Body of pancreas (tissue), 4 donors: Measurements from ENCODE around the gene SLC9C1. TPM values are rescaled to one million over a fixed set of nuclear protein-coding genes. Genes with fewer than 3 reads are reported as not detected.

Source experiments
- ATAC-seq: fragments of 150-250 bp; one replicate; pipeline ENCODE4 v1.9.1; 2016
- DNase-seq, 4 donors: peaks; one replicate each; pipeline ENCODE4 v3.0.0-alpha.2; 2019
- H3K27ac ChIP-seq, 4 donors: fragments of 200-600 bp; sonication (generic); 1 replicate in 3 of 4; 2 replicates in 1 of 4; pipeline versions ENCODE4 v1.5.1 to v1.6.1; 2016 to 2019; ENCODE audit warnings: mild to moderate bottlenecking in 1 of 4, mixed read lengths in 1 of 4, moderate library complexity in 1 of 4
- H3K27me3 ChIP-seq, 2 donors: fragments of 200-600 bp; sonication (generic); one replicate each; pipeline ENCODE4 v1.6.0; 2016; ENCODE audit warnings: mild to moderate bottlenecking in 1 of 2
- H3K36me3 ChIP-seq, 2 donors: fragments of 200-600 bp; sonication (generic); replicated peaks in 1 of 2; 2 replicates each; pipeline ENCODE4 v1.5.1; 2016; ENCODE audit warnings: low read depth in 2 of 2; ENCODE audit not compliant: insufficient read depth in 1 of 2
- H3K4me1 ChIP-seq: fragments of 200-600 bp; sonication (generic); one replicate; pipeline ENCODE4 v1.6.0; 2016
- H3K4me3 ChIP-seq, 2 donors: fragments of 200-600 bp; sonication (generic); 1 replicate in 1 of 2; 2 replicates in 1 of 2; pipeline ENCODE4 v1.5.1; 2016 to 2019
- H3K9me3 ChIP-seq, 3 donors: fragments of 200-600 bp; sonication (generic); 1 replicate in 2 of 3; 2 replicates in 1 of 3; pipeline ENCODE4 v1.5.1; 2016
- POLR2A ChIP-seq, 3 donors: fragments of 450-650 bp; IDR thresholded peaks; one replicate each; pipeline ENCODE4 v1.6.1; 2016; ENCODE audit warnings: antibody characterized with exemption in 3 of 3, mild to moderate bottlenecking in 2 of 3
- WGBS, 2 donors: methylation state at CpG; one replicate each; pipeline ENCODE4 v1.1.5; 2017; 5-methylcytosine and 5-hydroxymethylcytosine counted together
- intact Hi-C: fragments of 100-400 bp; cut with DNase I; formaldehyde crosslinking; loops from one replicate; pipeline ENCODE4 v1.15.1; 2023
- total RNA-seq, 2 donors: library from RNA; depleted of rRNA; stranded (reverse); fragments of >200 nt; gene quantifications; one replicate each; pipeline ENCODE4 v1.1.0, GENCODE V29; 2016
- TF ChIP-seq, protein P1 (sequence below), 7 experiments: fragments of 450-650 bp in 4 of 7; fragments of 200-600 bp in 3 of 7; sonication (generic) in 3 of 7; IDR thresholded peaks; one replicate each; pipeline ENCODE4 v1.5.1; 2016 to 2019; ENCODE audit warnings: antibody characterized with exemption in 7 of 7

The SLC9C1 gene
- total RNA-seq, 2 donors from 2014 or later, result not detected

DNA sequence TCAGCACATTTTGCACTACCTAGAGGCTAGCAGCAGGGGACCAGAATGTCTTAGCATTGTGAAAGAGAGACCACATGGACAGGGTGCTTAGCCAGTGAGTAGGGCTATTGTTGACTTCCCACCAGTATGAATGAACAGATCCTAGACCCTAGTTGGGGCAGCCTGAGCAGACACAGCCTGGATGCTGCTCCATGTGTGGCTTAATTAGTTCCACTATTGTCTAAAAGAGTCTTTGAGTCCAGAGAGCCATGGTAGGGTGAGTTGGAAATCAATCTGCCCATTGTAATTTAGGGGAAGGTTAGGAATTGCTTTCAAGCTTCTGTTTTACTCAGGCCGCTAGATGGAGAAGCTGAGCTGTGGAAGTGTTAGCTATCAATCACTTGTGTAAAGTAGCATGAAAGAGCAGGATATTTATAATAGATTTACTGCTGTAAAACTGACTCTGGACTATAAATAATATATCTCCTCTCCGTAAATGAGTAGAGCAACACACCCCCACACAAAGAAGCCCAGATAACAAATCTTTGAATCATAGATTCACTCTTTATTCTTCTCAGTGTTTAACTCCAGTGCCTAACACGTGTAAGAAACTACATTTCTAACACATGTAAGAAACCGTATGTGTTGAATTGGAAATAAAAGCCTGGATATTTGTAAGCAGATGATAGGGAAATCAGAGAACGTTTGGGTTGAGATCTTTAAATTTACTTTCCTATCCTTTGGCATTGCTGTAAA, 156.9 kb downstream of the SLC9C1 start:
- H3K36me3 ChIP-seq, result no peaks in the 10 kb centered on the region
- H3K27me3 ChIP-seq, result no peaks in the 10 kb centered on the region
- no peak overlapping the region for H3K4me3 ChIP-seq
- intact Hi-C loops, result no loop called here
- DNase-seq (no peak), ATAC-seq (no peak)
- H3K4me1 ChIP-seq, result peaks cover 21% of the 10 kb centered on the region
- WGBS, 2 donors, result 43 to 55% methylated on average over 5 of the region's 5 CpGs
- H3K27ac ChIP-seq, result no peak overlapping the region
- TF ChIP-seq, protein P1, sequence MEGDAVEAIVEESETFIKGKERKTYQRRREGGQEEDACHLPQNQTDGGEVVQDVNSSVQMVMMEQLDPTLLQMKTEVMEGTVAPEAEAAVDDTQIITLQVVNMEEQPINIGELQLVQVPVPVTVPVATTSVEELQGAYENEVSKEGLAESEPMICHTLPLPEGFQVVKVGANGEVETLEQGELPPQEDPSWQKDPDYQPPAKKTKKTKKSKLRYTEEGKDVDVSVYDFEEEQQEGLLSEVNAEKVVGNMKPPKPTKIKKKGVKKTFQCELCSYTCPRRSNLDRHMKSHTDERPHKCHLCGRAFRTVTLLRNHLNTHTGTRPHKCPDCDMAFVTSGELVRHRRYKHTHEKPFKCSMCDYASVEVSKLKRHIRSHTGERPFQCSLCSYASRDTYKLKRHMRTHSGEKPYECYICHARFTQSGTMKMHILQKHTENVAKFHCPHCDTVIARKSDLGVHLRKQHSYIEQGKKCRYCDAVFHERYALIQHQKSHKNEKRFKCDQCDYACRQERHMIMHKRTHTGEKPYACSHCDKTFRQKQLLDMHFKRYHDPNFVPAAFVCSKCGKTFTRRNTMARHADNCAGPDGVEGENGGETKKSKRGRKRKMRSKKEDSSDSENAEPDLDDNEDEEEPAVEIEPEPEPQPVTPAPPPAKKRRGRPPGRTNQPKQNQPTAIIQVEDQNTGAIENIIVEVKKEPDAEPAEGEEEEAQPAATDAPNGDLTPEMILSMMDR (IDR thresholded peaks at IDR 0.05), result peak in 6 of 7 experiments; percentile 4 to 41 (median 27)
- no peak for TF ChIP-seq POLR2A (IDR thresholded peaks at IDR 0.05)
- H3K9me3 ChIP-seq, result no peaks in the 10 kb centered on the region

DNA sequence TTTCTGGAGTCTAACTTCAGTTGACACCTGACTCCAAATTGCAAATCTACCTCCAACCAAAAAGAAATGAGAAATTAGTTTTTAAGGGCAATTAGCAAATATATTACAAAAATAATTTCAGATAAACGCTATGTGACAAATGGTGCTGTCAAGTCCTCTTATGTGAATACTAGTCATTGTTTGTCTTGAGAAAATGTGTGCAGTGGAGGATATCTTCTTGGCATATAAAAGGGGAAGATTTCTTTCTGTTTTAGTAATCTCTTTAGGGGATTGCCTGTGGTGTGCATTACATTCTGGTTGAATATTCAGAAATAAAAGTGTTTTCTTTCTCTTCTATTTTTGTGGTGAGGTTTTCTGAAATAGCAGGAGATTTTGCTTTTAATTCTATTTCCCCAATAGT, 158.0 kb downstream of the SLC9C1 start:
- no peak for ATAC-seq
- WGBS, 2 donors, result 57 to 68% methylated on average over 1 of the region's 1 CpG
- TF ChIP-seq POLR2A (IDR thresholded peaks at IDR 0.05), result no peak
- TF ChIP-seq, protein P1 (IDR thresholded peaks at IDR 0.05), result no peak

DNA sequence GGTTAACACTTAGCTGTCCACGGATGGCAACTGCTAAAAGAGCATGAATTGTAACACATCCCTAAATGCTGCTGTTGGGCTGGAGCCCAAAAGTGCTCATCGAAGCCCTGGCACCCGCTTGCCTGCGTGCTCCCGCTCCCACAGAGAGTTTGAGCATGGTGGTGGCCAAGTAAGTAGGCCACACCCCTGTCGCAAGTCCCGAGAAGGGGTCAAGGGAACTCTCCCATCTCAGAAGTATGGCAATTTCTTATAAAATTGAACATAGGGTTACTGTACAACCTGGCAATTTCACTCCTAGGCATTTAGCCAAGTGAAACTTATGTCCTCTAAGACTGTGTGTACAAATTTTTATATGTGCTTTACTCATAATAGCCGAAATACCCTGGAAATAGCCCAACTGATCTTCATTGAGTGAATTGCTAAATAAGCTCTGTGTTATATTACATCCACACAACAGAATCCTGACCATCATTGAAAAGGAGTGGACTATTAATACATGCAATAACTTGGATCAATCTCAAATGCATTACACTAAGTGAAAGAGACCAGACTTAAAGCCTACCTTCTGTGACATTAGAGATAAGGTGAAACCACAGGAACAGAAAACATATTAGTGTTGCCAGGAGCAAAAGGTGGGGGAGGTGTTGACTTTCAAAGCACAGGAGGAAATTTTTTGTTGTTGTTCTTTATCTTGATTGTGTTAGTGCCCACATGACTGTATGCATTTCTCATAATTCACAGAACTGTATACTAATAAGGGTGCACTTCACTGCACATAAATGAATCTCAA, 159.5 kb downstream of the SLC9C1 start:
- peaks cover 21% of the 10 kb centered on the region for H3K4me1 ChIP-seq
- peak overlapping the region; percentile 9 to 26 (median 22) for H3K27ac ChIP-seq
- H3K36me3 ChIP-seq, result peaks cover 0 to 3% of the 10 kb centered on the region in 2 donors
- no peak overlapping the region for H3K4me3 ChIP-seq
- WGBS, 2 donors, result 46 to 56% methylated on average over 6 to 8 of the region's 8 CpGs
- H3K27me3 ChIP-seq, result no peaks in the 10 kb centered on the region
- ATAC-seq, result peak; percentile 76
- no peaks in the 10 kb centered on the region for H3K9me3 ChIP-seq
- DNase-seq, result peak in 2 of 4 donors; percentile 36 to 37
- intact Hi-C loops, result no loop called here
- no peak for TF ChIP-seq POLR2A (IDR thresholded peaks at IDR 0.05)
- TF ChIP-seq, protein P1 (IDR thresholded peaks at IDR 0.05), result no peak

More for the DNA sequence above, 158.0 kb downstream of the SLC9C1 start:
- no peak overlapping the region for H3K4me3 ChIP-seq
- H3K27me3 ChIP-seq, result no peaks in the 10 kb centered on the region
- no peaks in the 10 kb centered on the region for H3K36me3 ChIP-seq
- H3K27ac ChIP-seq, result no peak overlapping the region
- DNase-seq, result no peak
- intact Hi-C loops, result no loop called here
- H3K4me1 ChIP-seq, result peaks cover 21% of the 10 kb centered on the region
- no peaks in the 10 kb centered on the region for H3K9me3 ChIP-seq

DNA sequence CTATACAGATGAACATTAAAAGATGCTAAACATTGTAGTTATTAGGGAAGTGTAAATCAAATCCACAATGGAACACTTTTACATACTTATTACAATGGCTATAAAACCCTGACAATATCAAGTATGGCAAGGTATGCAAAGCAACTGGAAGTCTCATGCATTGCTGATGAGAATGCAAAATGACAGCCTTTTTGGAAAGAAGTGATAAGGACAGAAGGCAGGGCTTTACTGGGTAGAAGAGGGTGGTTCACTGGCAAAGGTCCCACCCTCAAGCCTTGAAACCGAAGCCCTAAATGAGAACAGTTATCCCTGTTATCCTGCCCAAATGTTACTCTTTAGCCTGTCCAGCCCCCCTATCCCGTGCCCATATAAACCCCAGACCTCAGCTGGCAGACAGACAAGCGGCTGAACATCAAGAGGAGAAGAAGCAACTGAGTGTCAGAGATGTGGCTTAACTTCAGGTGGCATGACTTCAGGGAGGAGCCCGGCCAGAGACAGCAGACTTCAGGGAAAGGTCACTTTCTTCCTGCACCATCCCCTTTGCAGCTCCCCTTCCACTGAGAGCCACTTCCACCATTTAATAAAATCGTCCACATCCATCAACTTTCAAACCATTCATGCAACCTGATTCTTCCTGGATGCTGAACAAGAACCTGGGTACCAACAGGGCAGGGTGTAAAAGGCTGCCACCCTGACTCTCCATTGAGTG, 160.2 kb downstream of the SLC9C1 start:
- ATAC-seq (no peak), DNase-seq (no peak)
- intact Hi-C loops, result no loop called here
- H3K9me3 ChIP-seq, result no peaks in the 10 kb centered on the region
- TF ChIP-seq POLR2A (IDR thresholded peaks at IDR 0.05), result no peak
- TF ChIP-seq, protein P1 (IDR thresholded peaks at IDR 0.05), result no peak
- peaks cover 0 to 3% of the 10 kb centered on the region in 2 donors for H3K36me3 ChIP-seq
- peaks cover 21% of the 10 kb centered on the region for H3K4me1 ChIP-seq
- no peaks in the 10 kb centered on the region for H3K27me3 ChIP-seq
- H3K4me3 ChIP-seq, result no peak overlapping the region
- H3K27ac ChIP-seq, result peak overlapping the region in 3 of 4 donors; percentile 9 to 26 (median 22)
- 83 to 93% methylated on average over 5 of the region's 5 CpGs for WGBS, 2 donors
